LNCAP (cell line): ENCODE results near the gene BEAN1.
A peak's percentile ranks its signal among the peaks of the same experiment; 100 is the strongest.

Experiments used
- TF ChIP-seq, protein P1 (sequence below): fragments of 450-650 bp; IDR thresholded peaks from 2 replicates; pipeline ENCODE4 v1.5.1; 2017; ENCODE audit warnings: mild to moderate bottlenecking

Gene BEAN1

DNA sequence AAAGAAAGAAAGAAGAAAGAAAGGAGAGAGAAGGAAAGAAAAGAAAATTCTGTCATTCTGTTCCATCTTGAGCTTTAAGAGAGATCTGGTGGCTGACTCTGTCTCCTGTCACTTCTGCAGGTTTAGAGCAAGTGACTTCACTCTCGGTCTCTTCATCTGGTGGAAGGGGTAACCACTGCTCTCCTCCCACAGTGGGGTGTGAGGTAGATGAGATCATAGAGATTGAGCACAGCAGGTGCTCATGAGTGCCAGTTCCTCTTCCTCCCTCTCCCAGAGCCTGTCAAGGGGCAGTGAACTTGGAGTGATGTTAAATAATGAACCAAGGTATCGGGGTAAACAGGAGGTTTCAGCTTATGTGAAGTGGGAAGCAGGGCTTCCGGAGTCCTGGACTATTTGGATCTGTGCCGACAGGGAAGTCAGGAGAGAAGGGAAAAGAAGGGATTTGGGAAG is 47.7 kb downstream of the BEAN1 start:
- TF ChIP-seq, protein P1, sequence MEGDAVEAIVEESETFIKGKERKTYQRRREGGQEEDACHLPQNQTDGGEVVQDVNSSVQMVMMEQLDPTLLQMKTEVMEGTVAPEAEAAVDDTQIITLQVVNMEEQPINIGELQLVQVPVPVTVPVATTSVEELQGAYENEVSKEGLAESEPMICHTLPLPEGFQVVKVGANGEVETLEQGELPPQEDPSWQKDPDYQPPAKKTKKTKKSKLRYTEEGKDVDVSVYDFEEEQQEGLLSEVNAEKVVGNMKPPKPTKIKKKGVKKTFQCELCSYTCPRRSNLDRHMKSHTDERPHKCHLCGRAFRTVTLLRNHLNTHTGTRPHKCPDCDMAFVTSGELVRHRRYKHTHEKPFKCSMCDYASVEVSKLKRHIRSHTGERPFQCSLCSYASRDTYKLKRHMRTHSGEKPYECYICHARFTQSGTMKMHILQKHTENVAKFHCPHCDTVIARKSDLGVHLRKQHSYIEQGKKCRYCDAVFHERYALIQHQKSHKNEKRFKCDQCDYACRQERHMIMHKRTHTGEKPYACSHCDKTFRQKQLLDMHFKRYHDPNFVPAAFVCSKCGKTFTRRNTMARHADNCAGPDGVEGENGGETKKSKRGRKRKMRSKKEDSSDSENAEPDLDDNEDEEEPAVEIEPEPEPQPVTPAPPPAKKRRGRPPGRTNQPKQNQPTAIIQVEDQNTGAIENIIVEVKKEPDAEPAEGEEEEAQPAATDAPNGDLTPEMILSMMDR, result no peak

DNA sequence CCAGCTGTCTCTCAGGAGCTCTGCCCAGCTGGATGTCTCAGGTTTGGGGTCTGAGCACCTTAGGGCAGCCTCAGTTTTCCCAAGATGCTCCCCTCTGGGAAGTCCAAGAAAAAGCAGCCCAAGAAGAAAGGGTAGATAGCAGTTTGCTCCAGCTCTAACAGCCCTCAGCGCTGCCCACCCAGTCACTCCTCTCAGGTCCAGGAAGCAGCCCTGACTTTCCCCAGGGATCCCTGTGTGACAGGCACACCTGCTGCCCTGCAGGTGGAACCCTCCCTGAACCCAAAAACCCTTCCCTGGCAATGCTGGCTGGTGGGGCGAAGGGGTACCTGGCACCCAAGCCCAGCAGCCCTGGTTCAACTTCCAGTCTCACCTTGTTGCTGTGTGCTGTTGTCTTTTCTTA is 48.1 kb downstream of the BEAN1 start:
- TF ChIP-seq, protein P1, result no peak

DNA sequence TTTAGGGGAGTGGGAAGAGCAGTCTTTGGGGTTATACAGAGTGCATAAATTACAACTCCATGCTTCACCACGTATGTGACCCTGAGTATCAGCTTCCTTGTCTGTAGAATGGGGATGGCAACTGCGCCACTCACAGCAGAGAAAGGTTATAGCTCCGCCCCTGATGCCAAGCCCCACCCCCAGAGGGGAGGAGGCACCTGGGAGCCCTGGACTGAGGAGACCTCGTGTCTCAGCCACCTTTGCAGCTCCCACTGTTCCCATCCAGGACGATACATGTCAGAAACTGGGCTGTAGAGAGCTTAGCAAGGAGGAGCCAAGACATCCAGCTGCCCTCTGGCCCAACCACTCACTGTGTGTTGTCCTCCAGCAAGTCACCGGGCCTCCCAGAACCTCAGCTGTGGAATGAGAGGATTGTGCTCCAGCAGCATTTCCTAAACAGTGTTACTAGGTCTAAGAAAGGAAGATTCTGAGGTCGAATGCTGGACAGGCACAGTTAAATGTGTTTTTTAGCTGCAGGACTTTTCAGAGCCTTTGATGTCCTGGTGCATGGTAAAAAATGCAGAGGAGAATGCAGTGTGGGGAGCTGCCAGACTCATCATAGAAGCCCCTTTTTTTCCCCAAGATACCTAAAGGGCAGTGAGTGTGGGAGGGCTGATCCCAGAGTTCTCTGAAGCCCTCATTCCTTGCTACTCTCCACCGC is 49.4 kb downstream of the BEAN1 start:
- TF ChIP-seq, protein P1, result no peak

DNA sequence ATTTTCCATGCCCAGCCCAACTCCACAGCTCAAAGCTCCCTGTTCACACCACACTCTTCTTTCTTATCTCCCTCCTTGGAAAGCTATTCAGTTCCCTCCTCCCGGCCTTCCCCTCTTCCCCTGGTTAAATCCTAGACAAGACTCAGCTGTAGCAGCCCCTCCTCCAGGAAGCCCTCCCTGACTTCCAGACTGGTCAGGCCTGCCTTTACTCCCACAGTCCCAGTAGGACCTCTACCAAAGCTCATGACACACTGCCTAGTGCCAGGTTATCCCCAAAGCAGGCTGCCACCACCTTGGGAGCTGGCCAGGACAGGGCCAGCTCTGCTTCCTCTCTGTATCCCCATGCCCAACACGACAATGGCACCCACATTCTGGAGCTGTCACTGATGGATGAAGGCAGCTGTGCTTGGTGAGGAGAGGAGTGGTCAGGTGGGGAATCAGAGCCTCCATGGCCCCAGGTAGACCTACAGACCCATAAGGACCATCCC is 50.0 kb downstream of the BEAN1 start:
- TF ChIP-seq, protein P1, result no peak

DNA sequence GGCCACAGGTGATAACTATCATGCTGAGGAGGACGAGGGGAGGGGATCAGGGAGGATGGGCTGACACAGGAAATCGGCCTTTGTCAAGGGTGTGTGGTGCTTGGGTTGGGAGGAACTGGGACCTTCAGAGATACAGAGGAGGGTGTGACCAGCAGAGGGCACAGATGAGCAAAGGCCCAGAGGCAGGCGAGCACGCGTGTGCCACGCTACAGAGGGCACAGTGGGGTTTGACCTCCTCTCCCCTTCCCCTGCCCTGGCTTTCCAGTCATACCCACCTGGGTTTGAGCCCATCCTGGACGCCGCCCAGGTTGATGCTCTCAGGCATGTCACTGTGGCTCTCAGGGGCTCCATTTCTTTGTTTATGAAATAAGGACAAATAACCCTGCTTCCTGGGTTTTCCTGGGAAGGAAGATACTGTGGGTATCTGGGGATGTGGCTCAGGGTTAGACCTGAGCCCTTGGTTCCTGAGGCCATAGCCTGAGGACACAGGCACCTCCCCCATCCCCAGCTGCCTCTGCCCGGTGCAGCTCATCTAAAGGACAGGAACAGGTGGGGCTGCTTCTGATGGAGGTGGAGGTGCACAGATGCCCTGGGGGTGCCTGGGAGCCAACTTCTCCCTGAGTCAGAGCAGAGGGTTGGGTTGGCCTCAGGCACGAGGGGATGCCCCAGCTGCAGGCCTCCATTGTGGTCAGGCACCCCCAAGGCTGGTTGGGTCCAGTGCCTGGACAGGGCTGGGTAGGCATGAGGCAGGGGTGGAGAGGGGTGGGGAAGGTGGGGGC is 51.8 kb downstream of the BEAN1 start:
- TF ChIP-seq, protein P1, result peak; percentile 63

DNA sequence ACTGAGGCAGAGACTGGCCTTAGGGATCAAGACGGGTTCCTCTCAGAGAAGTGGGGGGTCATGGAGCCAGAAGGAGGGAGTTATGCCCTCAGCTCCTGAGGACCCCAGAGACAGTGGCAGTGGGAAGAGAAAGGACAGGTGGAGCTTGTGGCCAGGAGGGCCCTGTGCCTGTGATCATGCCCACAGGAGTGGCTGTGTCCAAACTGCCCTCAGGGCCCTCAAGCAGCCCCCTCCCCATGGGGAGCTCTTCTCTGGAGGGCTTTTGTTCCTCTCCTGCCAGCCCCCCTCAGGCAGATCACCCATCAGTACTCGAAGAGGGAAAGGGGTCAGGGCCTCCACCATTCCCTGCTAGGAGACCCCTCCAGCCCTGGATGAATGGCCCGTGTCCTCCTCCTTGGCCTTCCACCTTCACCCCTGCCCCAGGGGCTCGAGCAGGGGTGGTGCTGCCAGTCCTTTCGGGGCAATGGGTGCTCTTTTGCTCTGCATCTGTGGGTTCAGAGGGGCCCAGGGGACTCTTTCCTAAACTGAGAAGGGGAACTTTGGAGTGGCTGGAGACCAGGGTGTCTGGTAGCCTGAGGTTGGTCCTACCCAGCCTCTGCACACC is 52.7 kb downstream of the BEAN1 start:
- TF ChIP-seq, protein P1, result no peak

DNA sequence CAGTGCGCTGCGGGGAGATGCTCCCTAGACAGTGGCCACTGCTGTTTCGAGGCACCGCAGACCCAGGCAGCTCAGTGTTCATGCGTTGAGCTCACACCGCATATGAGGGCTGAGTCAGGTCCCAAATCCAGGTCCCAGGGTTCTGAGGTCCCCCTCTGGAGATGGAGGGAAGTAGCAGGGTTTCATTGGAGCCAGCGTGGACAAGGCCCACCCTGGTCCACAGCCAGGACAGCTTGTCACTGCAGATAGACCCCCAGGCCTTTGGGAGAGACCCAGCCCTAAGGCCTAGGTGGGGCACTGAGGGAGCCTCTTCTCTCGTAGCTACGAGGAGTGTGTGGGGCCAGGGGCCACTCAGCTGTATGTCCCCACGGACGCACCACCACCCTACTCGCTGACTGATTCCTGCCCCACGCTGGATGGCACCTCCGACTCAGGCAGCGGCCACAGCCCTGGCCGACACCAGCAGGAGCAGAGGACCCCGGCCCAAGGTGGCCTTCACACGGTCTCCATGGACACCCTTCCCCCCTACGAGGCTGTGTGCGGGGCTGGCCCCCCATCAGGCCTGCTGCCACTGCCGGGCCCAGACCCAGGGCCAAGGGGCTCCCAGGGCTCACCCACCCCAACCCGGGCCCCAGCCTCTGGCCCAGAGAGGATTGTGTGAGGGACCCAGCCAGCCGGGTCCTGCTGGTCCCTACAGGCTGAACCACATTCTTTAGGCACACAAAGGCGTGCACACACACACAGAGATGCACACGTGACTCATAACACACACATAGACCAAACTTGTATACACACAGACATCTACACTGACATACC is 53.4 kb downstream of the BEAN1 start:
- TF ChIP-seq, protein P1, result no peak
